Measurements from ENCODE around the gene CHD8. TPM values are rescaled to one million over a fixed set of nuclear protein-coding genes. Genes with fewer than 3 reads are reported as not detected.
A peak's percentile ranks its signal among the peaks of the same experiment; 100 is the strongest.

CHD8 gene
- polyA plus RNA-seq, 3 donors = 8.2 to 34.2 (median 15.1) TPM

GRCh38 chr14:21455592-21455911 lies 371 bp downstream of the CHD8 start:
- Histone ChIP-seq H3K4me2 (replicated peaks; ENCODE audit: extremely low read depth, low read length, poor library complexity, severe bottlenecking) (peak overlapping the region; percentile 94), H3K36me3 (replicated peaks in 1 of 2; ENCODE audit: control insufficient read depth in 1 of 2, insufficient read depth in 2 of 2, low read length in 2 of 2) (peaks cover 8 to 18% of the 10 kb centered on the region in 2 donors), H3K4me3 (replicated peaks in 1 of 3; ENCODE audit: low read depth in 2 of 3, low read length in 3 of 3) (peak overlapping the region; percentile 73 to 99 (median 75)), H4K20me1 (ENCODE audit: insufficient read depth, low read length) (peaks cover 7% of the 10 kb centered on the region), H3K27ac (ENCODE audit: low read depth in 1 of 2, low read length in 2 of 2) (peak overlapping the region; percentile 93 to 98), H3K4me1 (ENCODE audit: control insufficient read depth in 1 of 2, insufficient read depth in 2 of 2, low read length in 2 of 2) (peaks cover 15 to 24% of the 10 kb centered on the region in 2 donors), H3K79me2 (ENCODE audit: insufficient read depth, low read length) (peaks cover 53% of the 10 kb centered on the region), H3K27me3 (ENCODE audit: control insufficient read depth in 2 of 2, insufficient read depth in 2 of 2, low read length in 2 of 2) (no peaks in the 10 kb centered on the region), H3K9ac (ENCODE audit: insufficient read depth, low read length, poor library complexity, severe bottlenecking) (peak overlapping the region; percentile 91), H3K9me3 (replicated peaks in 1 of 2; ENCODE audit: control insufficient read depth in 1 of 2, insufficient read depth in 1 of 2, low read length in 2 of 2) (no peaks in the 10 kb centered on the region), H2AFZ (ENCODE audit: insufficient read depth, low read depth, low read length, poor library complexity, severe bottlenecking) (peak overlapping the region; percentile 98)
- Mint-ChIP-seq H3K4me1 (peaks cover 25% of the 10 kb centered on the region), H3K27me3 (ENCODE audit: low read depth in 3 of 3) (peaks cover 0 to 1% (median 0%) of the 10 kb centered on the region in 3 donors), H3K36me3 (peaks cover 18 to 24% of the 10 kb centered on the region in 2 donors), H3K27ac (peak overlapping the region; percentile 87 to 99 (median 97)), H3K4me3 (peak overlapping the region; percentile 93 to 95), H3K9me3 (no peaks in the 10 kb centered on the region)
- WGBS (ENCODE audit: insufficient coverage) = 0% methylated on average over 1 of the region's 17 CpGs
- intact Hi-C loops (cut with micrococcal nuclease) = loop anchor here in 1 of 2 donors (5.0 kb wide), 1 partner anchor 57 kb away; the partner anchor contains the start of gene METTL3
- TF ChIP-seq, protein P1, sequence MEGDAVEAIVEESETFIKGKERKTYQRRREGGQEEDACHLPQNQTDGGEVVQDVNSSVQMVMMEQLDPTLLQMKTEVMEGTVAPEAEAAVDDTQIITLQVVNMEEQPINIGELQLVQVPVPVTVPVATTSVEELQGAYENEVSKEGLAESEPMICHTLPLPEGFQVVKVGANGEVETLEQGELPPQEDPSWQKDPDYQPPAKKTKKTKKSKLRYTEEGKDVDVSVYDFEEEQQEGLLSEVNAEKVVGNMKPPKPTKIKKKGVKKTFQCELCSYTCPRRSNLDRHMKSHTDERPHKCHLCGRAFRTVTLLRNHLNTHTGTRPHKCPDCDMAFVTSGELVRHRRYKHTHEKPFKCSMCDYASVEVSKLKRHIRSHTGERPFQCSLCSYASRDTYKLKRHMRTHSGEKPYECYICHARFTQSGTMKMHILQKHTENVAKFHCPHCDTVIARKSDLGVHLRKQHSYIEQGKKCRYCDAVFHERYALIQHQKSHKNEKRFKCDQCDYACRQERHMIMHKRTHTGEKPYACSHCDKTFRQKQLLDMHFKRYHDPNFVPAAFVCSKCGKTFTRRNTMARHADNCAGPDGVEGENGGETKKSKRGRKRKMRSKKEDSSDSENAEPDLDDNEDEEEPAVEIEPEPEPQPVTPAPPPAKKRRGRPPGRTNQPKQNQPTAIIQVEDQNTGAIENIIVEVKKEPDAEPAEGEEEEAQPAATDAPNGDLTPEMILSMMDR (IDR thresholded peaks at IDR 0.05) = no peak
- DNase-seq = no peak

- TF ChIP-seq, protein P1 (IDR thresholded peaks at IDR 0.05) = no peak
- no peak for DNase-seq
- peaks cover 7 to 15% of the 10 kb centered on the region in 2 donors for H3K36me3 ChIP-seq (replicated peaks in 1 of 2; ENCODE audit: control insufficient read depth in 1 of 2, insufficient read depth in 2 of 2, low read length in 2 of 2)
- peak overlapping the region; percentile 91 for H3K9ac ChIP-seq (ENCODE audit: insufficient read depth, low read length, poor library complexity, severe bottlenecking)
- peak overlapping the region; percentile 73 to 99 (median 75) for H3K4me3 ChIP-seq (replicated peaks in 1 of 3; ENCODE audit: low read depth in 2 of 3, low read length in 3 of 3)
- intact Hi-C loops (cut with micrococcal nuclease) = loop anchor here in 1 of 2 donors (5.0 kb wide), 1 partner anchor 57 kb away; the partner anchor contains the start of gene METTL3
- H2AFZ ChIP-seq (ENCODE audit: insufficient read depth, low read depth, low read length, poor library complexity, severe bottlenecking) = peak overlapping the region; percentile 98
- peak overlapping the region in 6 of 7 donors; percentile 94 to 99 (median 98) for H3K27ac Mint-ChIP-seq
- peaks cover 18 to 24% of the 10 kb centered on the region in 2 donors for H3K36me3 Mint-ChIP-seq
- H3K79me2 ChIP-seq (ENCODE audit: insufficient read depth, low read length) = peaks cover 59% of the 10 kb centered on the region
- no peaks in the 10 kb centered on the region for H3K27me3 Mint-ChIP-seq (ENCODE audit: low read depth in 3 of 3)
- WGBS (ENCODE audit: insufficient coverage) = 63% methylated on average over 8 of the region's 15 CpGs
- peak overlapping the region; percentile 93 to 95 for H3K4me3 Mint-ChIP-seq
- H3K4me1 Mint-ChIP-seq = peaks cover 27% of the 10 kb centered on the region
- peaks cover 12% of the 10 kb centered on the region for H4K20me1 ChIP-seq (ENCODE audit: insufficient read depth, low read length)
- H3K9me3 ChIP-seq (replicated peaks in 1 of 2; ENCODE audit: control insufficient read depth in 1 of 2, insufficient read depth in 1 of 2, low read length in 2 of 2) = no peaks in the 10 kb centered on the region
- H3K9me3 Mint-ChIP-seq = no peaks in the 10 kb centered on the region
- peak overlapping the region; percentile 94 for H3K4me2 ChIP-seq (replicated peaks; ENCODE audit: extremely low read depth, low read length, poor library complexity, severe bottlenecking)
- H3K4me1 ChIP-seq (ENCODE audit: control insufficient read depth in 1 of 2, insufficient read depth in 2 of 2, low read length in 2 of 2) = peaks cover 15 to 24% of the 10 kb centered on the region in 2 donors
- H3K27me3 ChIP-seq (ENCODE audit: control insufficient read depth in 2 of 2, insufficient read depth in 2 of 2, low read length in 2 of 2) = no peaks in the 10 kb centered on the region
- peak overlapping the region in 1 of 2 donors; percentile 98 for H3K27ac ChIP-seq (ENCODE audit: low read depth in 1 of 2, low read length in 2 of 2)
Observed at GRCh38 chr14:21454843-21455544, 929 bp downstream of the CHD8 start.

Data from CD14-positive monocyte (primary cell).